OCI-LY1 (cell line): ENCODE measurements around the gene TEC.

Experiments used
- H2AFZ ChIP-seq: fragments of 200-600 bp; sonication (generic), shearing (Covaris generic); 2 replicates; pipeline ENCODE4 v1.6.0; 2014; ENCODE audit warnings: antibody characterized with exemption, mild to moderate bottlenecking, low read length
- H3F3A ChIP-seq: fragments of 200-600 bp; sonication (generic), shearing (Covaris generic); 2 replicates; pipeline ENCODE4 v1.6.0; 2014; ENCODE audit warnings: mild to moderate bottlenecking, antibody characterized with exemption, low read length, moderate library complexity; ENCODE audit not compliant: insufficient read depth
- H3K27ac ChIP-seq: fragments of 200-600 bp; sonication (generic); 2 replicates; pipeline ENCODE4 v1.5.1; 2014; ENCODE audit warnings: low read length, mixed run types, mild to moderate bottlenecking, low read depth; ENCODE audit not compliant: poor library complexity, severe bottlenecking
- H3K27me3 ChIP-seq: fragments of 200-600 bp; sonication (generic); 2 replicates; pipeline ENCODE4 v1.6.0; 2014; ENCODE audit warnings: antibody characterized with exemption, mild to moderate bottlenecking, low read length, moderate library complexity; ENCODE audit not compliant: insufficient read depth
- H3K36me3 ChIP-seq: fragments of 200-600 bp; sonication (generic); 2 replicates; pipeline ENCODE4 v1.6.1; 2014; ENCODE audit warnings: mild to moderate bottlenecking, antibody characterized with exemption, low read length, moderate library complexity, mixed read lengths; ENCODE audit not compliant: insufficient read depth
- H3K4me1 ChIP-seq: fragments of 200-600 bp; sonication (generic); 2 replicates; pipeline ENCODE4 v1.5.1; 2014; ENCODE audit warnings: mild to moderate bottlenecking, low read length, moderate library complexity; ENCODE audit not compliant: insufficient read depth, severe bottlenecking
- H3K4me2 ChIP-seq: fragments of 200-600 bp; sonication (generic), shearing (Covaris generic); 2 replicates; pipeline ENCODE4 v1.6.1; 2014; ENCODE audit warnings: low read length
- H3K4me3 ChIP-seq: fragments of 200-600 bp; sonication (generic); 2 replicates; pipeline ENCODE4 v1.5.1; 2014; ENCODE audit warnings: low read length, low read depth, mild to moderate bottlenecking, mixed read lengths; ENCODE audit not compliant: poor library complexity, severe bottlenecking
- H3K79me2 ChIP-seq: fragments of 200-600 bp; shearing (Covaris generic); 2 replicates; pipeline ENCODE4 v1.6.1; 2016; ENCODE audit warnings: mixed run types, low read length, mixed read lengths; ENCODE audit not compliant: insufficient read depth
- H3K9ac ChIP-seq: fragments of 200-600 bp; sonication (generic), shearing (Covaris generic); 2 replicates; pipeline ENCODE4 v1.6.1; 2014; ENCODE audit warnings: mild to moderate bottlenecking, low read length, mixed read lengths
- H3K9me2 ChIP-seq: fragments of 200-600 bp; sonication (generic), shearing (Covaris generic); 2 replicates; pipeline ENCODE4 v1.6.1; 2014; ENCODE audit warnings: low read depth, mild to moderate bottlenecking, low read length, mixed read lengths
- H3K9me3 ChIP-seq: fragments of 200-600 bp; shearing (Covaris generic); 2 replicates; pipeline ENCODE4 v1.6.1; 2014; ENCODE audit warnings: low read length, mixed read lengths
- H4K20me1 ChIP-seq: fragments of 200-600 bp; sonication (generic), shearing (Covaris generic); 2 replicates; pipeline ENCODE4 v1.6.0; 2016; ENCODE audit warnings: mild to moderate bottlenecking, low read length; ENCODE audit not compliant: insufficient read depth
- CTCF ChIP-seq: fragments of 200-600 bp; sonication (generic), shearing (Covaris generic); IDR thresholded peaks from 2 replicates; pipeline ENCODE4 v1.5.1; 2017; ENCODE audit warnings: mild to moderate bottlenecking, antibody characterized with exemption, low read length, moderate library complexity, mixed read lengths
- EZH2 ChIP-seq: fragments of 200-600 bp; sonication (generic), shearing (Covaris generic); IDR thresholded peaks from 2 replicates; pipeline ENCODE4 v1.8.0; 2017; ENCODE audit warnings: borderline replicate concordance, mixed run types, mild to moderate bottlenecking, antibody characterized with exemption, low read length, moderate library complexity, mixed read lengths

The TEC gene

DNA sequence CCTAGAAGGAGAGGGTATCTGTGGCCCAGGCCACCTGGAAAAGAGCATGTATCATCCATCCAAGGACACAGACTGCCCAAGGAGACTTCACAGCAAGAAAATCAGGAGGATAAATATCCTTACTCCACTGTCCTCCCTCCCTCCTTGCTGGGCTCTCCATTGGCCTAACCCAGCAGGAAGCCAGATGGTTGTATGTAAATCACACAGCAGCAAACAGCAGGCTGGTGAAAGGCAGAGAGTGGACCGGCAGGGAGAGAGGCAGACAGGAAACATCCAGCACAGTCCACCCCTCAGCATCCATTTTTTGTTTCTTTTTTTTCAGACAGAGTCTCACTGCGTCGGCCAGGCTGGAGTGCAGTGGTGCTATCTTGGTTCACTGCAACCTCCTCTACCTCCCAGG lies 153.1 kb downstream of the TEC start:
- no peak overlapping the region for H3K4me3 ChIP-seq
- no peaks in the 10 kb centered on the region for H3K4me1 ChIP-seq
- H3K79me2 ChIP-seq, result no peaks in the 10 kb centered on the region
- no peak overlapping the region for H3K9ac ChIP-seq
- no peaks in the 10 kb centered on the region for H3F3A ChIP-seq
- H3K9me3 ChIP-seq, result no peaks in the 10 kb centered on the region
- no peak overlapping the region for H2AFZ ChIP-seq
- no peak overlapping the region for H3K4me2 ChIP-seq
- H3K9me2 ChIP-seq, result no peaks in the 10 kb centered on the region
- no peaks in the 10 kb centered on the region for H3K36me3 ChIP-seq
- no peak for TF ChIP-seq CTCF
- no peak for TF ChIP-seq EZH2
- H3K27me3 ChIP-seq, result peaks cover 5% of the 10 kb centered on the region; the same call in 1 of the 2 replicates
- no peaks in the 10 kb centered on the region for H4K20me1 ChIP-seq
- no peak overlapping the region for H3K27ac ChIP-seq

GRCh38 chr4:48114412-48114811 lies 155.2 kb downstream of the TEC start:
- TF ChIP-seq CTCF (no peak), EZH2 (no peak)
- H2AFZ ChIP-seq, result no peak overlapping the region
- no peaks in the 10 kb centered on the region for H3K79me2 ChIP-seq
- no peaks in the 10 kb centered on the region for H3K36me3 ChIP-seq
- H3F3A ChIP-seq, result no peaks in the 10 kb centered on the region
- no peaks in the 10 kb centered on the region for H3K9me2 ChIP-seq
- H3K9me3 ChIP-seq, result no peaks in the 10 kb centered on the region
- H3K27me3 ChIP-seq, result peaks cover 5% of the 10 kb centered on the region; the same call in 1 of the 2 replicates
- H3K4me1 ChIP-seq, result no peaks in the 10 kb centered on the region
- H3K4me2 ChIP-seq, result no peak overlapping the region
- no peak overlapping the region for H3K4me3 ChIP-seq
- H4K20me1 ChIP-seq, result no peaks in the 10 kb centered on the region
- H3K9ac ChIP-seq, result no peak overlapping the region
- H3K27ac ChIP-seq, result no peak overlapping the region

DNA sequence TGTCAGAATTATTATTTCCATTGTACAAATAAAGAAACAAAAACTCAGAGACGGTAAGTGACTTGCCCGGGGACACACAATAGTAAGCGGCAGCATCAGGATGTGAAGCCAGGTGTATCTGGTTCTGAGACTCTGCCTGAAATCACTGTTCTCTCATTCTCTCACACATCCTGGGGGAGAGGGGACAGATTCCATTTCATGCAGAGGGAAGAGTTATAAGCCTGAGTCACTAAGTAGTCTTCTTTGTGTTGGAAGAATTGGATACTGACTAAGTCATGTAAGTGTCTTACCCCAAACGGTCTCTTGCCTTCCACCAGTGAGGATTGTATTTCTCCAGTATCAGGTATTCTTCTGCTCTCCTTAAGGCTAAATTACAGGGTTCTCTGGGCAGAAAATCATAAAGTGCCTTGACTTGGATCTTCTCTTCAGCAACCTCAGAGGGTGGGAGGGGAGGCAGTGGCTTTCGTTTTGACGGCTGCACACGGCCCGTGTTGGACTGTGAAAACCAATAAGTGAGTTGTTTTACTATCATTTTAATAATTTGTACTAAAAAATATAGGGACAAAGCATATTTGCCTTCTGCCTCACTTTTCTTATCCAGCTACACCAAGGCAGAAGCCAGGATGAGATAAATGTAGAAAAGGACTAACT lies 157.5 kb downstream of the TEC start:
- no peaks in the 10 kb centered on the region for H3F3A ChIP-seq
- H4K20me1 ChIP-seq, result no peaks in the 10 kb centered on the region
- H3K4me1 ChIP-seq, result no peaks in the 10 kb centered on the region
- H3K9me2 ChIP-seq, result no peaks in the 10 kb centered on the region
- H2AFZ ChIP-seq, result no peak overlapping the region
- no peaks in the 10 kb centered on the region for H3K79me2 ChIP-seq
- no peaks in the 10 kb centered on the region for H3K9me3 ChIP-seq
- H3K4me2 ChIP-seq, result no peak overlapping the region
- H3K36me3 ChIP-seq, result no peaks in the 10 kb centered on the region
- H3K4me3 ChIP-seq, result no peak overlapping the region
- H3K9ac ChIP-seq, result no peak overlapping the region
- H3K27ac ChIP-seq, result no peak overlapping the region
- TF ChIP-seq EZH2 (no peak), CTCF (no peak)
- peaks cover 5% of the 10 kb centered on the region; the same call in 1 of the 2 replicates for H3K27me3 ChIP-seq
